ENCODE results near the gene CARS1. TPM values are rescaled to one million over a fixed set of nuclear protein-coding genes. Genes with fewer than 3 reads are reported as not detected.

The CARS1 gene
- polyA plus RNA-seq (ENCODE audit: insufficient read length in 4 of 4) = 10 to 100 TPM; 24.1 to 29.1 (median 27.0) TPM

DNA sequence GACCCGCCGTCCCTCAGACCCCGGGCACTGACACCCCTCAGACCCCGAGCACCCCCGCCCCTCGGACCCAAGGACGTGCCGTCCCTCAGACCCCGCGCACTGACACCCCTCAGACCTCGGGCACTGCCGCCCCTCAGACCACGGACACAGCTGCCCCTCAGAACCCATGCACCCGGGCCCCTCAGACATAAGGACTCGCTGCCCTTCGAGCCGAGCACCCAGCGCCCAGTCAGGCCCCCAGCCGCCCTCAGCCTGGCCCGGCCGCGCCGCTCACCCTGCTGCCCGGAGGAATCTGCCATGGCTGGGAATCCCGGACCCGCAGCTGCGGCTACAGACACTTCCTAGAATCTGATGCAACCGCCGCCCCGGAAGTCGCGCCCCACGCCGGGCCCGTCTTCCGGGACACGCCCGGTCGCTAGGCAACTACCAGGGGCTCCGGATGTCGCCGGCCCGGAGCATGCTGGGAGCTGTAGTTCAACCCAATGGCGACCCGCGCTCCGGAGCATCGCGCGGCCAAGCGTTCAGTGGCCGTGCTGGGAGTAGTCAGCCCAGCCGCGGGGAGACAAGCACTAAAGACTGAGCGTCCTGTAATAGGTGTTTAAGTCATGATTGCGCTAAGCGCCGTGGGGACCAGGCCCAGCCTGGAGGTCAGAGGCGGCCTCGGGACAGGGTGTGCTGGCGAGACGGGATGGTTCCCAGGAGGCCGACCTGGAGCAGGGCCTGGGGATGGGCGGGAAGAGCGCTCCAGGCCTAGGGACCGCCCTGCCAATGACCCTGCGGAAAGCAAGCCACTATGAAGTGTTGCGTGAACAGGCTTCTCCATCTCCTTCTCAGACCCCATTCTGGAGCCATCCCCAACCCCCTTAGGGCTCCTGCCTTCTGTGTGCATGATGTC is at the start of gene CARS1:
CARS1 (minus strand) TSS at position 355 of the 895 bp plus-strand sequence; CDS start at position 299, 56 bp downstream.
- peak; percentile 48 to 86 (median 76) for DNase-seq (ENCODE audit: low read depth in 4 of 4, low spot score in 2 of 4)

DNA sequence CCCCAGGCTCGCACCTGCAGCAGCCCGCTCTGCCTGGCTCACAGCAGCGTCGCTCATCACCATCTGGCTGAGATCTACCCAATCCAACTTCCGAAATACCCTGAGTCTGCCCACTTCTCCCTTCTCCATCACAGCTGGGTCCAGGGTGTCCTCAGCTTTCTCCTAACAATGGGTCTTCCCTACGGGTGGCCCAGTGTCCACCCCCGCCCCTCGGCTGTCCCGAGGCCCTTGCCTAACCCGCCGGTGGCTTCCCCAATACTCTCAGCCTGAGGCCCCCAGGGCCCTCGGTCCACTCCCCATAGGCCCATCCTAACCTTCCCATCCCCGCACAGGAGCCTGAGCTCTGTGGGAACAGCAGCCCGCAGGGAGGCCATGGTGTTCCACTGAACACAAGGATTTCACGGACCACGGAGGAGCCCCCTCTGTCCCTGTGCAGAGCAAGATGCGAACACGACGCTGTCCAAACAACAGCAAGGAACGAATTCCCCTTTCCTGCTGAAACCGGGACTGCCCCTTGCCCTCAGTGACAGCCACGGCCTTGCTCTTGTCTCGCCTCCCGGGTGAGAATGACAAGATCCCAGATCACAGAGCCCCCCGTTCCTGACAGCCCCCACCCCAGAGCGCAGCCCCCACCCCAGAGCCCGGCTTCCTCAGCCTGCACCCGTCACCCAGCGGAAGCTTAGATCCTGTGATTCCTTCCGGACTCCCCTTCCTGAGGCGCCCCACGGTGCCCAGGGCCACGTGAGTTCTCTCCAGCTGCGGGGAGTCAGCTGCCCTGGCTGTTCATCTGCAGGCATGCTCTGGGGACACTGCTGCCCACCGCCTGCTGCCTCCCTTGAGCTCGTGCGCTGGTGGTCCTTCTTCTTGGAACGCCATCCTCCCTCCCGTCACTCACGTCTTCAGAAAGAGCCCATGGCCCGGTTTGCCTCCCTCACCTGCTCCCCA is 48.8 kb upstream of the CARS1 start:
- no peak for DNase-seq (ENCODE audit: low read depth in 4 of 4, low spot score in 2 of 4)

- no peak for DNase-seq (ENCODE audit: low read depth in 4 of 4, low spot score in 2 of 4)
These were observed 48.0 kb upstream of the CARS1 start for GRCh38 chr11:3104961-3105790.

DNA sequence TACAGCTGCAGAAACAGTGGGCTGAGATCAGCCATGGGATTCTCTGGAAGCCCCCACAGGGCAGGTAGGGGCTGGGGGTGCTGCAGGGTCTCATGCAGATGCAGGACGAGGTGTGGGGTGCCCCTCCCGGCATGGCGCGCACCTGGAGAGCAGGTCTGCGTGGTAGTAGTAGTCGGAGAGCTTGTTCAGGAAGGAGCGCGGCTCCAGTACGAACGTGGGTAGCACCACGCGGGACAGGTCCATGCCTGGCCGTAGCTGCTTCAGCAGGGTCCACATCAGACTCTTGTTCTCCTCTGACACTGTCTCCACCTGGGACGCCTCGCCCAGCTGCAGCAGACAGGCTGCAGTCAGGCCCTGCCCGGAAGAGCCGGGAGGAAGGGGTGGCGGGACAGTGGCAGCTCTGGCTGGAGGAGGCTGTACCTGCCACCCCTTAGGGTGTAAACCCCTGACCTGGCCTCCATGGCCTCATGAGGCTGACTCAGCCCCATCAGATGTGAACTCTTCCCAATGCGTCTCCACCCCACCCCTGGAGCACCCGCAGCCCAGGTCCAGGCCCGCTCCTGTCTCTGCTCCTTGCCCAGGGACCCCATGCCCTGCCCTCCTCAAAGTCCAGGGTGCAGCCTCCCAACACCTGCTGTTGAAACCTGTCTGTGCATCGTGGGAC is 47.0 kb upstream of the CARS1 start:
- DNase-seq (ENCODE audit: low read depth in 4 of 4, low spot score in 2 of 4) = no peak

DNA sequence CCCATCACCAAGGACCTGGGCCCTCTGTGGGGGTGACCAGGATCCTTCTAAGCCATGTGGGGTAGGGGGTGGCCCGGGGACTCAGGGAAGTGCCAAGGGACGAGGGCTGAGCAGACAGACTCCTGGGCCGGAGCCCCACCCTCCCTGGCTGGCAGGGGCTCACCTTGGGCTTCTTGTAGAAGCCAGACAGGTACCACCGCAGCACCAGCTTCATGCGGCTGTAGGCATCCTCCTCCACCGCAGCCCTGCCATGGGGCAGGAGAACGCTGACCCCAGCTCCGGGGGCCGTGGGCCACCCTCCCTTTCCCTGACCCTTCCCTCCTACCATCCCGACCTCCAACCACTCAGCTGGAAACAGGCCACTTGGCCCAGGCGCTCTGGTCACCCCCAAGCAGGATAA is 45.9 kb upstream of the CARS1 start:
- no peak for DNase-seq (ENCODE audit: low read depth in 4 of 4, low spot score in 2 of 4)

- DNase-seq (ENCODE audit: low read depth in 4 of 4, low spot score in 2 of 4) = no peak
These were observed 45.4 kb upstream of the CARS1 start for GRCh38 chr11:3102641-3102921.

GRCh38 chr11:3101921-3102640 is 44.9 kb upstream of the CARS1 start:
- no peak for DNase-seq (ENCODE audit: low read depth in 4 of 4, low spot score in 2 of 4)

- no peak for DNase-seq (ENCODE audit: low read depth in 4 of 4, low spot score in 2 of 4)
These were observed 42.0 kb upstream of the CARS1 start for GRCh38 chr11:3099178-3099577.

DNA sequence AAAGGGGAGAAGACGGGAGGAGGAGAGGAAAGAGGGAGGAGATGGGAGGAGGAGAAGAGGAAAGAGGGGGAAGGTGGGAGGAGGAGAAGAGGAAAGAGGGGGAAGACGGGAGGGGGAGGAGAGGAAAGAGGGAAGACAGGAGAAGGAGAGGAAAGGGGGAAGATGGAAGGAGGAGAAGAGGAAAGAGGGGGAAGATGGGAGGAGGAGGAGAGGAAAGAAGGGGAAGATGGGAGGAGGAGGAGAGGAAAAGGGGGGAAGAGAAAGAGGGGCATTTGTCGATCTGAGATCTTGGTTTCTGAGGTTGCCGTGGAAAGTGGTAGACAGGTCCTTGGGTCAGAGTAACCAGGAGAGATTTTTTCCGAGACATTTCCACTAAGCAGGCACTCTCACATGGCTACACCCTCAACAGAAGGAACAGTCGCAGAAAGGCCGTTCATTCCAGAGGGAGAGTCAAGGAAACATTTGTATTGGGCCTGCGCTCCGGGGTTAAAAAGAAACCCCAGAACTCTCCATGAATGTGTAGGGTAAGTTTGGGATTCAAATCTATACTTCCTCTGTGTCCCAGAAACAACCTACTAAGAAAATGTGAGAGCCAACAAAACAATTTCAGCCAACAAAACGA is 39.8 kb upstream of the CARS1 start:
- no peak for DNase-seq (ENCODE audit: low read depth in 4 of 4, low spot score in 2 of 4)

- DNase-seq (ENCODE audit: low read depth in 4 of 4, low spot score in 2 of 4) = no peak
These were observed 38.6 kb upstream of the CARS1 start for GRCh38 chr11:3095712-3096361.

GRCh38 chr11:3094223-3094824 is 37.1 kb upstream of the CARS1 start:
- no peak for DNase-seq (ENCODE audit: low read depth in 4 of 4, low spot score in 2 of 4)

- DNase-seq (ENCODE audit: low read depth in 4 of 4, low spot score in 2 of 4) = no peak
These were observed 36.3 kb upstream of the CARS1 start for GRCh38 chr11:3093281-3094191.

DNA sequence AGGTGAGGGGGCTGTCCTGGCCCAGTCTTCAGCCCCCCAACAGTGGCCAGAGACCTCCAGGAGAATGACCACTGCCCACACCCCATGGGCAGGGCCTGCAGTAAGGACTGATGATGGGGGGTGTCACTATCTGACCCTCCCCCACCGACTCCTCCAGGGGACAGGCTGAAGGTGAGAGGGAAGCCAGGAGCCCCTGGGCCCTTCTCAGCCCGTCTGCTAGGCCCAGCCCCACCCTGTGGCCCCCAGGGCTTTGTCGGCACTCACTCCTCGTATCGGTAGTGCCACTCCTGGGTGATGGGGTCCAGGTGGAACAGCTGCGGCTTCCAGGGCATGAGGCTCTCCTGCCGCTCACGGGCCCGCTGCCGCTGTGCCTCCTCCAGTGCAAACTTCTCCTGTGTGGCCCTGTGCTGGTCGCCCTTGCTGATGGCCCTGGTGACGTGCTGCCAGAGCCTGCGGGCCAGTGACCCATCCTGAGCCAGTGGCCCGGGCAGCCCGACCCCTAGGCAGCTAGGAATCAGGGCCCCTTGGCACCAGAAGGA is 35.4 kb upstream of the CARS1 start:
- no peak for DNase-seq (ENCODE audit: low read depth in 4 of 4, low spot score in 2 of 4)

GRCh38 chr11:3091846-3092602 is 34.8 kb upstream of the CARS1 start:
- peak in 1 of 4 donors; percentile 40 for DNase-seq (ENCODE audit: low read depth in 4 of 4, low spot score in 2 of 4)

DNA sequence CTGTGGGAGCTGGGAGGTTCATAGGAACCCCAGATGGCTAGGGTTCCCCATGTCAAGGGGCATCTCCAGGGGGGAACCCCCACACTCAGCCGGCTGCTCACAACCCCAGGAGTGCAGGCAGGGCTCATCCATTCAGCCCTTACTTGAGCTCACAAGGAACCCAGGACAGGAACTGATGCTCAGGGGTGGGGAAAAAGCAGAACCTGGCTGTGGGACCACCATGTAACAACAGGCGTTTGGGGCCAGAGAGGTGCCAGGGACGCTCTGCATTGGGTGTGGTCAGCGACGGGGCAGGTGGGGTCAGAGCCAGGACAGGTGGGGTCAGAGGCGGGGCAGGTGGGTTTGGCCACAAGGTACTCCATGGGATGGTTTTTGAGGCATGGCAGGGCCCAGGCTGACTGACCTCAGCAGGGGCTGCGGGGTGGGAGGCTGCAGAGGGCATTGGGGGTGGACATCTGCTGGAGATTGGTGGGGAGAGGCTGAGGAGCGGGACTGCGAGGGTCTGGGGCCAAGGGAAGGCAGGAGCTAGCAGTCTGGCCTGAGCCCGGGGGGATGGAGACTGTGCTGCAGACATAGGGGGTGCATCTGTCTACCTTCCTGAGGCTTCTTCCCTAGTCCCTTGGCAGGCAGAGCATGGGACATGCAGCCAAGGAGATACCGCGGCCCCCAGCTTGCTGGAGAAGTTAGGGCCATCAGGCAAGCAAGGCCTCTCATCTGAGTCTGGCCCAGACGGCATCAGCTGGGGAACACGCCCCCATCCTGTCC is 34.0 kb upstream of the CARS1 start:
- DNase-seq (ENCODE audit: low read depth in 4 of 4, low spot score in 2 of 4) = no peak
